CD4-positive, alpha-beta T cell (primary cell): ENCODE results near the gene TSC22D1. TPM values are rescaled to one million over a fixed set of nuclear protein-coding genes. Genes with fewer than 3 reads are reported as not detected.
A peak's percentile ranks its signal among the peaks of the same experiment; 100 is the strongest.

ENCODE experiments used
- ATAC-seq: fragments of 200-7000 bp; cut with Tn5 transposase; one replicate; pipeline ENCODE4 v1.10.0; 2022; ENCODE audit warnings: mild to moderate bottlenecking; ENCODE audit not compliant: poor library complexity
- CTCF ChIA-PET: fragments of 350-600 bp; sonication (Branson Sonifier 250); formaldehyde crosslinking; loops from one replicate; lab custom pipeline; 2021; ENCODE audit warnings: antibody characterized with exemption, inconsistent platforms; lab: Charles Lee
- POLR2A ChIA-PET: fragments of 350-600 bp; sonication (Branson Sonifier 250); formaldehyde crosslinking; loops from one replicate; lab custom pipeline; 2021; ENCODE audit warnings: antibody characterized with exemption, inconsistent platforms; lab: Charles Lee
- DNase-seq, 14 experiments: peaks; one replicate each; pipeline ENCODE4 v3.0.0-alpha.2; 2013 to 2020; ENCODE audit warnings: mixed read lengths in 2 of 14
- H3K27ac ChIP-seq, 2 donors: one replicate each; pipeline versions ENCODE4 v1.5.1 to v1.7.0; 2013; ENCODE audit warnings: low read length in 2 of 2, low read depth in 1 of 2, mild to moderate bottlenecking in 1 of 2
- H3K27me3 ChIP-seq, 2 experiments: 1 replicate in 1 of 2; 2 replicates in 1 of 2; pipeline versions ENCODE4 v1.6.1 to v1.7.0; 2013; ENCODE audit warnings: low read length in 2 of 2, control low read depth in 1 of 2, mild to moderate bottlenecking in 1 of 2, moderate library complexity in 1 of 2; ENCODE audit not compliant: insufficient read depth in 2 of 2, control insufficient read depth in 1 of 2
- H3K36me3 ChIP-seq: one replicate; pipeline ENCODE4 v1.6.1; 2013; ENCODE audit warnings: low read length, control low read depth; ENCODE audit not compliant: insufficient read depth
- H3K4me1 ChIP-seq: one replicate; pipeline ENCODE4 v1.6.1; 2013; ENCODE audit warnings: low read length, control low read depth; ENCODE audit not compliant: insufficient read depth
- H3K4me3 ChIP-seq: one replicate; pipeline ENCODE4 v1.5.1; 2013; ENCODE audit warnings: mild to moderate bottlenecking, low read length, moderate library complexity
- H3K9me3 ChIP-seq, 2 experiments: 1 replicate in 1 of 2; 2 replicates in 1 of 2; pipeline versions ENCODE4 v1.6.1 to v1.7.0; 2013; ENCODE audit warnings: low read length in 2 of 2, mild to moderate bottlenecking in 2 of 2, control low read depth in 1 of 2, moderate library complexity in 1 of 2; ENCODE audit not compliant: control insufficient read depth in 1 of 2, insufficient read depth in 1 of 2
- H3K27ac Mint-ChIP-seq: one replicate; pipeline ENCODE4 v1.8.0; 2020; ENCODE audit warnings: mixed read lengths
- H3K27me3 Mint-ChIP-seq: one replicate; pipeline ENCODE4 v1.8.0; 2021; ENCODE audit warnings: mixed read lengths
- H3K36me3 Mint-ChIP-seq: one replicate; pipeline ENCODE4 v1.8.0; 2021; ENCODE audit warnings: low read depth, mixed read lengths
- H3K4me1 Mint-ChIP-seq: one replicate; pipeline ENCODE4 v1.8.0; 2021; ENCODE audit warnings: low read depth, mixed read lengths
- H3K4me3 Mint-ChIP-seq: one replicate; pipeline ENCODE4 v1.8.0; 2020; ENCODE audit warnings: mild to moderate bottlenecking, mixed read lengths
- H3K9me3 Mint-ChIP-seq: one replicate; pipeline ENCODE4 v1.8.0; 2020; ENCODE audit warnings: mixed read lengths
- intact Hi-C, 2 experiments: fragments of 100-400 bp; cut with DNase I in 1 of 2; cut with micrococcal nuclease in 1 of 2; formaldehyde crosslinking; loops; one replicate each; pipeline versions ENCODE4 v1.15.1 to v1.9.0; 2023 to 2025; cut with DNase I, micrococcal nuclease
- total RNA-seq, 174 experiments: library from RNA in 2 of 174; stranded (reverse) in 2 of 174; gene quantifications; one replicate each; pipeline ENCODE4 v1.2.3 and lab custom pipeline; 2021 to 2026
- TF ChIP-seq, protein P1 (sequence below): fragments of 200-600 bp; IDR thresholded peaks from one replicate; pipeline ENCODE4 v1.8.0; 2022; ENCODE audit warnings: antibody characterized with exemption, mild to moderate bottlenecking

The TSC22D1 gene
- total RNA-seq, 2 experiments from 2014 or later: 24.0 to 26.5 TPM

DNA sequence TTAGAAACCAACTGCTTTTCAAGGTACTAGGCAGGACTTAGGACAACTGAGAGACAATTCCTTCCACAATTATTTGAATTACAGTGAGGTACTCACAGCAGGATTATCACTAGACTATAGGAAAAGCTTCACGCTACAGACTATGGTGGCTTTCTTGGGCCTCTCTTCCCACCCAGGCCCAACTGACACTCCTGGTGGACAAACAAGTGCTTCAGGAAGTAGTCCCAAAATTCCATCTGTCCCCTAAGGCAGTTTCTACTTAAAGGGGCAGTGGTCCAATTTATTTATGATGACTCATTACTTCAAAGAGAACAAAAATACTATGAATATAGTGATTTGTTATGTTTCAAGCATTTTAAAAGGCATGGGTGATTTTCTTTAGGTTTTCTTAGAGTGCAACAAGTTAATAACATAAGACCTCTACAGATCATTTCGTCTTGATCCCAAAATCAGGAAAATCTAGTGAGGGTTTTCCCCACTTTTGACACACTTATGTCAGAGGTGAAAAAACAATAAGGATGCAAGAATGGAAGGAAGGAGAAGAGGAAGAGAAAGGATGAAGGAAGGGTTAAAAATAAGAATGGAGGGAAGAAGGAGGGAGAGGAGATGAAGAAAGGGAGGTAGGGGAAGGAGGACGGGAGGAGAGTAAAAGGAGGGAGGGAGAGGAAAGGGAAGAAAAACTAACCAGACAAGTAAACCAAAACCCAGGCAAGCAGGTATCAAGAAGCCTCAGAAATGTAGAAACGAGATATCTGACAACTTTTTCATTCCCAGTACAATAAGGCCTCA lies 101.8 kb downstream of the TSC22D1 start:
- ATAC-seq (no peak), DNase-seq (no peak)
- no peaks in the 10 kb centered on the region for H3K9me3 ChIP-seq
- intact Hi-C loops: no loop called here
- H3K4me1 ChIP-seq: no peaks in the 10 kb centered on the region
- H3K36me3 Mint-ChIP-seq: no peaks in the 10 kb centered on the region
- H3K27ac Mint-ChIP-seq: no peak overlapping the region
- POLR2A ChIA-PET: no interaction called here
- no peak overlapping the region for H3K4me3 ChIP-seq
- no peak overlapping the region for H3K27ac ChIP-seq
- no peaks in the 10 kb centered on the region for H3K4me1 Mint-ChIP-seq
- H3K27me3 Mint-ChIP-seq: no peaks in the 10 kb centered on the region
- TF ChIP-seq, protein P1, sequence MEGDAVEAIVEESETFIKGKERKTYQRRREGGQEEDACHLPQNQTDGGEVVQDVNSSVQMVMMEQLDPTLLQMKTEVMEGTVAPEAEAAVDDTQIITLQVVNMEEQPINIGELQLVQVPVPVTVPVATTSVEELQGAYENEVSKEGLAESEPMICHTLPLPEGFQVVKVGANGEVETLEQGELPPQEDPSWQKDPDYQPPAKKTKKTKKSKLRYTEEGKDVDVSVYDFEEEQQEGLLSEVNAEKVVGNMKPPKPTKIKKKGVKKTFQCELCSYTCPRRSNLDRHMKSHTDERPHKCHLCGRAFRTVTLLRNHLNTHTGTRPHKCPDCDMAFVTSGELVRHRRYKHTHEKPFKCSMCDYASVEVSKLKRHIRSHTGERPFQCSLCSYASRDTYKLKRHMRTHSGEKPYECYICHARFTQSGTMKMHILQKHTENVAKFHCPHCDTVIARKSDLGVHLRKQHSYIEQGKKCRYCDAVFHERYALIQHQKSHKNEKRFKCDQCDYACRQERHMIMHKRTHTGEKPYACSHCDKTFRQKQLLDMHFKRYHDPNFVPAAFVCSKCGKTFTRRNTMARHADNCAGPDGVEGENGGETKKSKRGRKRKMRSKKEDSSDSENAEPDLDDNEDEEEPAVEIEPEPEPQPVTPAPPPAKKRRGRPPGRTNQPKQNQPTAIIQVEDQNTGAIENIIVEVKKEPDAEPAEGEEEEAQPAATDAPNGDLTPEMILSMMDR: no peak
- H3K4me3 Mint-ChIP-seq: no peak overlapping the region
- no peaks in the 10 kb centered on the region for H3K36me3 ChIP-seq
- CTCF ChIA-PET: no interaction called here
- H3K27me3 ChIP-seq: no peaks in the 10 kb centered on the region
- no peaks in the 10 kb centered on the region for H3K9me3 Mint-ChIP-seq

- Mint-ChIP-seq H3K27me3 (no peaks in the 10 kb centered on the region), H3K27ac (no peak overlapping the region), H3K4me3 (no peak overlapping the region), H3K9me3 (no peaks in the 10 kb centered on the region), H3K36me3 (no peaks in the 10 kb centered on the region), H3K4me1 (no peaks in the 10 kb centered on the region)
- Histone ChIP-seq H3K9me3 (no peaks in the 10 kb centered on the region), H3K4me3 (no peak overlapping the region), H3K4me1 (no peaks in the 10 kb centered on the region), H3K27me3 (no peaks in the 10 kb centered on the region), H3K36me3 (no peaks in the 10 kb centered on the region), H3K27ac (no peak overlapping the region)
- ATAC-seq (no peak), DNase-seq (no peak)
- ChIA-PET CTCF (no interaction called here), POLR2A (no interaction called here)
- intact Hi-C loops: loop anchor here (1.0 to 2.0 kb wide), 3 partner anchors 33 to 566 kb away; no protein-coding TSS in a partner anchor
- TF ChIP-seq, protein P1: no peak
These were observed 104.4 kb downstream of the TSC22D1 start for GRCh38 chr13:44471686-44472085.

- POLR2A ChIA-PET: no interaction called here
- ATAC-seq (no peak), DNase-seq (peak in 3 of 14 experiments; percentile 28 to 53 (median 47))
- H3K4me3 ChIP-seq: no peak overlapping the region
- H3K27me3 ChIP-seq: no peaks in the 10 kb centered on the region
- no peaks in the 10 kb centered on the region for H3K9me3 ChIP-seq
- no peaks in the 10 kb centered on the region for H3K4me1 ChIP-seq
- no peaks in the 10 kb centered on the region for H3K27me3 Mint-ChIP-seq
- no peaks in the 10 kb centered on the region for H3K4me1 Mint-ChIP-seq
- H3K27ac Mint-ChIP-seq: no peak overlapping the region
- H3K27ac ChIP-seq: no peak overlapping the region
- no peaks in the 10 kb centered on the region for H3K36me3 Mint-ChIP-seq
- H3K9me3 Mint-ChIP-seq: no peaks in the 10 kb centered on the region
- H3K4me3 Mint-ChIP-seq: no peak overlapping the region
- TF ChIP-seq, protein P1: peak; percentile 65
- intact Hi-C loops: loop anchor here in 1 of 2 experiments (1.0 to 2.0 kb wide), 3 partner anchors 32 to 566 kb away; no protein-coding TSS in a partner anchor
- CTCF ChIA-PET: no interaction called here
- no peaks in the 10 kb centered on the region for H3K36me3 ChIP-seq
These were observed 105.2 kb downstream of the TSC22D1 start for GRCh38 chr13:44470638-44471562.
